ENCODE data around the gene MFAP1. TPM values are rescaled to one million over a fixed set of nuclear protein-coding genes. Genes with fewer than 3 reads are reported as not detected.

The MFAP1 gene, protein sequence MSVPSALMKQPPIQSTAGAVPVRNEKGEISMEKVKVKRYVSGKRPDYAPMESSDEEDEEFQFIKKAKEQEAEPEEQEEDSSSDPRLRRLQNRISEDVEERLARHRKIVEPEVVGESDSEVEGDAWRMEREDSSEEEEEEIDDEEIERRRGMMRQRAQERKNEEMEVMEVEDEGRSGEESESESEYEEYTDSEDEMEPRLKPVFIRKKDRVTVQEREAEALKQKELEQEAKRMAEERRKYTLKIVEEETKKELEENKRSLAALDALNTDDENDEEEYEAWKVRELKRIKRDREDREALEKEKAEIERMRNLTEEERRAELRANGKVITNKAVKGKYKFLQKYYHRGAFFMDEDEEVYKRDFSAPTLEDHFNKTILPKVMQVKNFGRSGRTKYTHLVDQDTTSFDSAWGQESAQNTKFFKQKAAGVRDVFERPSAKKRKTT
- total RNA-seq (2022) (15.8 and 16.4 TPM in 2 replicates), Bru-seq, nascent RNA (percentile 67 among the genes with signal in this experiment), BruChase-seq, experiment 1, labeled RNA remaining after a 6-hour chase (percentile 83 among the genes with signal in this experiment), BruChase-seq, experiment 2, labeled RNA remaining after a 2-hour chase (percentile 72 among the genes with signal in this experiment)
- long read RNA-seq, transcript MFAP1-201 (9 exons, 2,155 nt), result major isoform, 44 of 49 reads
- long read RNA-seq, partial matches to known transcripts, result 3 of 49 reads
- long read RNA-seq, other reads (novel, unspliced or antisense), result 2 of 49 reads

DNA sequence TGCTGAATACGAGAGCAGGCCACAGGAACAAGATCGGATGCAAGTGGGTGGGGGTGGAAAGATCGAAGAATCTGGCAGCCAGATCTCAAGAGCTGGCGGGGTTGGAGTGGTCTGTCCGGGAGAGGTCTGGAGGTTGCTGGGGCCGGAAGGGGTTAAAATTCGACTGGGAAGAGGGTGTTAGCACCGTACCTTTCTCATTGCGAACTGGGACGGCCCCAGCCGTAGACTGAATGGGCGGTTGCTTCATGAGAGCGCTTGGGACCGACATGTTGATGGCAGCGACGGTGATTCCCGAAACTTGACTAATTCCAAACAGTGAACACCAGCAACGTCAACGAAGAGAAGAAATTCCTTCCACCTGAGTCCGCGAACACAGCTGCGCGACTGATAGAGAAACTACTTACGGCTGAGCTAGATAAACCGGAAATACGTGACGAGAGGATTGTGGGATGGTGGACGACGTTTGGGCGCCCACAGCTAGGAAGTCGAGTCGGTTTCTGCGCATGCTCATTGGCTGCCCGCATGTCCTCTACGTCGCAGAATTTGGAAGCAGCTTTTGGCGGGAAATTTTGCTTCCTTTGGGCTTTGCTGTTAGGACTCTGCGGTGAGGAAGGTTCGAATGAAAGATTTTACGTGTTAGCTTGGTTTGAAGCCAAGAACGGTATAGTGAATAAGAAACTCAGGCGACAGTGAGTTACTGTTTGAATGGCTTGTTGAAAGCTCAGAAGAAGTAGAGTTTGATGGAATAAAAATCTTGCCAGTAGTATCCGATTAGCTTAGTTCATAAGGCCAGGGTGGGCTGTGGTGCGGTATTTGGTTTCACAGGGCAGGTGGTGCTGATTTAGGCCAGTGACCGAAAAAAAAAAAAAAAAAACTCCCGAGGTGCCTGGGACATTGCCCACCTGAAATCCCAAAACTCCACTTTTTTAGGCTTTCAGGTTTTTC lies at the start of gene MFAP1:
TSS of gene MFAP1 (minus strand) at position 389 of the 945 bp plus-strand sequence. CDS start at position 268, 121 bp downstream.
- Mint-ChIP-seq H3K4me1 (ENCODE audit: low read depth, unreplicated experiment) (no peaks in the 10 kb centered on the region), H3K9me3 (ENCODE audit: low read depth, unreplicated experiment) (no peaks in the 10 kb centered on the region), H3K36me3 (ENCODE audit: insufficient read depth, unreplicated experiment) (peaks cover 10% of the 10 kb centered on the region), H3K4me3 (ENCODE audit: low read depth, unreplicated experiment) (peak within 1 kb of the TSS; percentile 83), H3K27me3 (ENCODE audit: unreplicated experiment) (no peaks in the 10 kb centered on the region), H3K27ac (ENCODE audit: unreplicated experiment) (peak within 1 kb of the TSS; percentile 95)
- BruUV-seq (replicated peaks), result TSS peak; percentile 85
- CTCF ChIA-PET, result interaction anchor here (0.6 to 0.9 kb wide), 3 partner anchors 17 to 35 kb away, joined by 3 to 9 read pairs (median 3); no protein-coding TSS in a partner anchor
- TF ChIP-seq, protein P1, sequence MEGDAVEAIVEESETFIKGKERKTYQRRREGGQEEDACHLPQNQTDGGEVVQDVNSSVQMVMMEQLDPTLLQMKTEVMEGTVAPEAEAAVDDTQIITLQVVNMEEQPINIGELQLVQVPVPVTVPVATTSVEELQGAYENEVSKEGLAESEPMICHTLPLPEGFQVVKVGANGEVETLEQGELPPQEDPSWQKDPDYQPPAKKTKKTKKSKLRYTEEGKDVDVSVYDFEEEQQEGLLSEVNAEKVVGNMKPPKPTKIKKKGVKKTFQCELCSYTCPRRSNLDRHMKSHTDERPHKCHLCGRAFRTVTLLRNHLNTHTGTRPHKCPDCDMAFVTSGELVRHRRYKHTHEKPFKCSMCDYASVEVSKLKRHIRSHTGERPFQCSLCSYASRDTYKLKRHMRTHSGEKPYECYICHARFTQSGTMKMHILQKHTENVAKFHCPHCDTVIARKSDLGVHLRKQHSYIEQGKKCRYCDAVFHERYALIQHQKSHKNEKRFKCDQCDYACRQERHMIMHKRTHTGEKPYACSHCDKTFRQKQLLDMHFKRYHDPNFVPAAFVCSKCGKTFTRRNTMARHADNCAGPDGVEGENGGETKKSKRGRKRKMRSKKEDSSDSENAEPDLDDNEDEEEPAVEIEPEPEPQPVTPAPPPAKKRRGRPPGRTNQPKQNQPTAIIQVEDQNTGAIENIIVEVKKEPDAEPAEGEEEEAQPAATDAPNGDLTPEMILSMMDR (IDR thresholded peaks at IDR 0.05; ENCODE audit: unreplicated experiment), result no peak
- peak; percentile 77 for DNase-seq
- intact Hi-C loops (cut with micrococcal nuclease; ENCODE audit: unreplicated experiment), result no loop called here

DNA sequence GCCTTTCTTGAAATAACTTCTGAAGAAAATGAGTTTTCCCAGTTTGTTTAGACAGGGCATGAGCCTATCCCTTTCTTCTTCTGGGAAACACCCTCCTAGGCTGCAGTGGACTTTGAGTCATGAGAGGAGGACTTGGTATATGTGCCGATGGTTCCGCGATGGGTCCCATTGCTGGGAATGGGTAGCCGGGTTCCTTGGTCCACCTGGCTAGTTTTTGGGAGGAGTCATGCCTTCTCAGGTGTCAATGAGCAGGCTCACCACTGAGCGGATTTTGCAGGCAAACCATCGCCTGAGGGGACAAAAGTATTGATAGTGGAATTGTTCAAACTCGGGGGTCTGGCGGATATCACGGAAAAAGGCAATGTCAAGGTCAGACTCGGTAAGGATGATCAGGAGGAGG lies 49.2 kb upstream of the MFAP1 start:
- intact Hi-C loops (cut with micrococcal nuclease; ENCODE audit: unreplicated experiment), result no loop called here
- Mint-ChIP-seq H3K27me3 (ENCODE audit: unreplicated experiment) (no peaks in the 10 kb centered on the region), H3K4me1 (ENCODE audit: low read depth, unreplicated experiment) (no peaks in the 10 kb centered on the region), H3K9me3 (ENCODE audit: low read depth, unreplicated experiment) (no peaks in the 10 kb centered on the region), H3K36me3 (ENCODE audit: insufficient read depth, unreplicated experiment) (peaks cover 12% of the 10 kb centered on the region), H3K4me3 (ENCODE audit: low read depth, unreplicated experiment) (no peak overlapping the region), H3K27ac (ENCODE audit: unreplicated experiment) (no peak overlapping the region)
- no TSS peak for BruUV-seq (replicated peaks)
- TF ChIP-seq, protein P1 (IDR thresholded peaks at IDR 0.05; ENCODE audit: unreplicated experiment), result no peak
- CTCF ChIA-PET, result no interaction called here
- no peak for DNase-seq

DNA sequence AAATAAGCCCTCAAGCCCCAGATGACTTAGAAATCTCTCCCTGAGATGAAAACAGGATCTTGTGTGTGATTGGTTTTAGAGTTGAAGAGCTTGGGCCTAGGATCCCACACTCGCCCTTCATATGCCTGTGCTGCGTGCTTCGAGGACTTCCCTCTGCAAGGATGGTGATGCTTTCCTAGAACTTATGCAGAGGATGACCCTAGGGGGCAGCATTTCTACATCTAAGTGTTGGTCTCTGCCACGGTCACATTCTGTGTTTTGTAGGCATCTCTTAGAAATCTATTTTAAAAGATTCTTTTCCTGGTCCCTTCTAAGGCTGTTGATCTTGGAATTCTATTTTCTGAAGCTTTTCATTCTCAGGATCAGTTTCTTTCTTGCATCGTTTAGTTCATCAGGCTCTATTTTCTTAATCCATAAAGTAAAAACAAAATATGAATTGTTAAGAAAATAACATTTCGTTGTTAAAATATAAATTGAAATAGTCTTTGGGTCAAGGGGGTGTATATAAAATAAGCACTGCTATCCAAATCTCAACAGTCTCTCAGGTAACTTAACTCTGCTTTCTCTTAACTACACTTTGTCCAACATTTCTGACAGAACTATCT lies 48.0 kb upstream of the MFAP1 start:
- intact Hi-C loops (cut with micrococcal nuclease; ENCODE audit: unreplicated experiment), result no loop called here
- CTCF ChIA-PET, result no interaction called here
- BruUV-seq (replicated peaks), result no TSS peak
- Mint-ChIP-seq H3K36me3 (ENCODE audit: insufficient read depth, unreplicated experiment) (peaks cover 12% of the 10 kb centered on the region), H3K4me3 (ENCODE audit: low read depth, unreplicated experiment) (no peak overlapping the region), H3K27ac (ENCODE audit: unreplicated experiment) (no peak overlapping the region), H3K27me3 (ENCODE audit: unreplicated experiment) (no peaks in the 10 kb centered on the region), H3K4me1 (ENCODE audit: low read depth, unreplicated experiment) (no peaks in the 10 kb centered on the region), H3K9me3 (ENCODE audit: low read depth, unreplicated experiment) (no peaks in the 10 kb centered on the region)
- DNase-seq, result peak; percentile 48
- TF ChIP-seq, protein P1 (IDR thresholded peaks at IDR 0.05; ENCODE audit: unreplicated experiment), result no peak

DNA sequence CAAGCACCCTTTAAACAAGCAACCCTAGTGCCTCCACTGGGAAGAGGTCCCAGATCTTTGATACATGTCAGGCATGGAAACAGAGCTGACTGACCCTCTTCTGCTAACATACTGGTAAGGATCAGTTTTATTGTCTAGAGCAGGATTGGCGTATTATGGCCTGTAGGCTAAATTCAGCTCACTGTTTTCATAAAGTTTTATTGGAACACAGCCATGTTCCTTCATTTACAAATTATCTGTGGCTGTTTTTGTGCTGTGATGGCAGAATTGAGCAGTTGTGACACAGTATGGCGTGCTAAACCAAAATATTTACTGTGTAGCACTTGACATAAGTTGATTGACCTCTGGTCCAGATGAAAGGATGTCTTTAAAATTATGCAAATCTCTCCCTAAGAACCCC lies 47.3 kb upstream of the MFAP1 start:
- intact Hi-C loops (cut with micrococcal nuclease; ENCODE audit: unreplicated experiment), result no loop called here
- Mint-ChIP-seq H3K36me3 (ENCODE audit: insufficient read depth, unreplicated experiment) (peaks cover 12% of the 10 kb centered on the region), H3K27me3 (ENCODE audit: unreplicated experiment) (no peaks in the 10 kb centered on the region), H3K4me1 (ENCODE audit: low read depth, unreplicated experiment) (no peaks in the 10 kb centered on the region), H3K4me3 (ENCODE audit: low read depth, unreplicated experiment) (no peak overlapping the region), H3K9me3 (ENCODE audit: low read depth, unreplicated experiment) (no peaks in the 10 kb centered on the region), H3K27ac (ENCODE audit: unreplicated experiment) (no peak overlapping the region)
- TF ChIP-seq, protein P1 (IDR thresholded peaks at IDR 0.05; ENCODE audit: unreplicated experiment), result no peak
- no TSS peak for BruUV-seq (replicated peaks)
- no peak for DNase-seq
- CTCF ChIA-PET, result no interaction called here
